ENCODE data around the gene WFDC5. TPM values are rescaled to one million over a fixed set of nuclear protein-coding genes. Genes with fewer than 3 reads are reported as not detected.

The WFDC5 gene
- total RNA-seq, 2 experiments from 2014 or later, result not detected

DNA sequence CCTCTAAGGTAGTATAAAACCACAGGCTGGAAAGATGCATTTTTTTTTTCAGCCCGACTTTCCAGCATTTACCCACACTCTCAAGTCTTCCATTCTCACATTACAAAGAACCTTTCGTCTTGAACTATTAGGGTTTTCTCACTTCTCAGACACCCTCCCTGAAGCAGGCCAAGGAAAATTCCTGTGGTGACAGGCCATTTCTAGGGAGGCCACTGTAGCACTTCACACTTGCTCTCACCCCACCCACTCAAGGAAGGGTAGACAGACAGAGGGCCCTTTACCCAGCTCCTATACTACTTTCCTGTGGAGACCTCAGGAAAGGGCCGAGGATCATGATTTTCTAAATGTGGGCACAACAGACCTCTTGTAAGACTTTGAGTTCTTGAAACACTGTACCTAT is 41.8 kb downstream of the WFDC5 start:
- no peak for TF ChIP-seq EZH2phosphoT487 (IDR thresholded peaks at IDR 0.05; ENCODE audit: borderline replicate concordance, low read depth, low read length)
- TF ChIP-seq, protein P1, sequence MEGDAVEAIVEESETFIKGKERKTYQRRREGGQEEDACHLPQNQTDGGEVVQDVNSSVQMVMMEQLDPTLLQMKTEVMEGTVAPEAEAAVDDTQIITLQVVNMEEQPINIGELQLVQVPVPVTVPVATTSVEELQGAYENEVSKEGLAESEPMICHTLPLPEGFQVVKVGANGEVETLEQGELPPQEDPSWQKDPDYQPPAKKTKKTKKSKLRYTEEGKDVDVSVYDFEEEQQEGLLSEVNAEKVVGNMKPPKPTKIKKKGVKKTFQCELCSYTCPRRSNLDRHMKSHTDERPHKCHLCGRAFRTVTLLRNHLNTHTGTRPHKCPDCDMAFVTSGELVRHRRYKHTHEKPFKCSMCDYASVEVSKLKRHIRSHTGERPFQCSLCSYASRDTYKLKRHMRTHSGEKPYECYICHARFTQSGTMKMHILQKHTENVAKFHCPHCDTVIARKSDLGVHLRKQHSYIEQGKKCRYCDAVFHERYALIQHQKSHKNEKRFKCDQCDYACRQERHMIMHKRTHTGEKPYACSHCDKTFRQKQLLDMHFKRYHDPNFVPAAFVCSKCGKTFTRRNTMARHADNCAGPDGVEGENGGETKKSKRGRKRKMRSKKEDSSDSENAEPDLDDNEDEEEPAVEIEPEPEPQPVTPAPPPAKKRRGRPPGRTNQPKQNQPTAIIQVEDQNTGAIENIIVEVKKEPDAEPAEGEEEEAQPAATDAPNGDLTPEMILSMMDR (conservative IDR thresholded peaks at IDR 0.05; ENCODE audit: low read length), result no peak
- CTCF ChIA-PET (ENCODE audit: unreplicated experiment), result no interaction called here
- intact Hi-C loops (cut with micrococcal nuclease; ENCODE audit: unreplicated experiment), result no loop called here
- BruUV-seq (replicated peaks), result no TSS peak
- Histone ChIP-seq H3K36me3 (ENCODE audit: insufficient read depth, low read length) (peaks cover 88% of the 10 kb centered on the region), H3K9me2 (ENCODE audit: insufficient read depth, low read length) (no peaks in the 10 kb centered on the region), H3K79me2 (ENCODE audit: insufficient read depth, low read depth, low read length) (no peaks in the 10 kb centered on the region), H4K20me1 (ENCODE audit: insufficient read depth, low read length) (no peaks in the 10 kb centered on the region; the same call in 1 of the 2 replicates), H3K27ac (ENCODE audit: low read depth, low read length, poor library complexity, severe bottlenecking) (no peak overlapping the region), H3K4me3 (ENCODE audit: low read depth, low read length, poor library complexity, severe bottlenecking) (no peak overlapping the region), H3K4me2 (ENCODE audit: low read length) (no peak overlapping the region), H3K9me3 (ENCODE audit: low read length) (no peaks in the 10 kb centered on the region), H3K4me1 (ENCODE audit: insufficient read depth, low read length, poor library complexity, severe bottlenecking) (no peaks in the 10 kb centered on the region), H2AFZ (ENCODE audit: low read length) (no peak overlapping the region)
- POLR2A ChIA-PET, result interaction anchor here (0.7 to 1.0 kb wide), 2 partner anchors 38 to 42 kb away, joined by 3 read pairs; partner anchors contain the start of gene WFDC5
- DNase-seq (ENCODE audit: low spot score), result no peak

DNA sequence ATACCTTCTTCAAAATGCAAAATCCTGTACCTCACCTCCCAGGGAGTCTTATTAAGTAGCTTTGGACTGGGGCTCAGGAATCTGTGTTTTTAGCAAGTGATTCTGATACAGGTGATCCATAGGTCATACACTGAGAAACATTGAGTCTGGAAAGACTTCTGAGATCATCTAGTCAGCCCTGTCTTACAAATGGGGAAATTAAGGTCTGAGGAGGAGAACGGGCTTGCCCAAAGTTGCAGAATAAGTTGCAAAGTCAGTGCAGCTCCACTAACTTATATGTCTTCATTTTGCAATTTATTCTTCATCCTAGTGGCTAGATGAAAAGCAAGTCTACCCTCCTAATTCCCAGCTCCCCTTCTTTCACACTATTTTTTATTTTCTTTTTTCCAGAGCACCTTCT is 42.9 kb downstream of the WFDC5 start:
- Histone ChIP-seq H3K9me2 (ENCODE audit: insufficient read depth, low read length) (no peaks in the 10 kb centered on the region), H3K79me2 (ENCODE audit: insufficient read depth, low read depth, low read length) (no peaks in the 10 kb centered on the region), H3K9me3 (ENCODE audit: low read length) (no peaks in the 10 kb centered on the region), H3K4me3 (ENCODE audit: low read depth, low read length, poor library complexity, severe bottlenecking) (no peak overlapping the region), H3K4me1 (ENCODE audit: insufficient read depth, low read length, poor library complexity, severe bottlenecking) (no peaks in the 10 kb centered on the region), H2AFZ (ENCODE audit: low read length) (no peak overlapping the region), H4K20me1 (ENCODE audit: insufficient read depth, low read length) (no peaks in the 10 kb centered on the region; the same call in 1 of the 2 replicates), H3K27ac (ENCODE audit: low read depth, low read length, poor library complexity, severe bottlenecking) (no peak overlapping the region), H3K36me3 (ENCODE audit: insufficient read depth, low read length) (peaks cover 88% of the 10 kb centered on the region), H3K4me2 (ENCODE audit: low read length) (no peak overlapping the region)
- intact Hi-C loops (cut with micrococcal nuclease; ENCODE audit: unreplicated experiment), result no loop called here
- no peak for DNase-seq (ENCODE audit: low spot score)
- no peak for TF ChIP-seq EZH2phosphoT487 (IDR thresholded peaks at IDR 0.05; ENCODE audit: borderline replicate concordance, low read depth, low read length)
- TF ChIP-seq, protein P1 (conservative IDR thresholded peaks at IDR 0.05; ENCODE audit: low read length), result no peak
- CTCF ChIA-PET (ENCODE audit: unreplicated experiment), result interaction anchor here (1.2 kb wide), 1 partner anchor 24 kb away, joined by 4 read pairs; no protein-coding TSS in a partner anchor
- no TSS peak for BruUV-seq (replicated peaks)
- POLR2A ChIA-PET, result interaction anchor here (0.5 to 1.5 kb wide), 4 partner anchors 16 to 168 kb away, joined by 3 to 6 read pairs (median 3); partner anchors contain the start of gene WFDC5

DNA sequence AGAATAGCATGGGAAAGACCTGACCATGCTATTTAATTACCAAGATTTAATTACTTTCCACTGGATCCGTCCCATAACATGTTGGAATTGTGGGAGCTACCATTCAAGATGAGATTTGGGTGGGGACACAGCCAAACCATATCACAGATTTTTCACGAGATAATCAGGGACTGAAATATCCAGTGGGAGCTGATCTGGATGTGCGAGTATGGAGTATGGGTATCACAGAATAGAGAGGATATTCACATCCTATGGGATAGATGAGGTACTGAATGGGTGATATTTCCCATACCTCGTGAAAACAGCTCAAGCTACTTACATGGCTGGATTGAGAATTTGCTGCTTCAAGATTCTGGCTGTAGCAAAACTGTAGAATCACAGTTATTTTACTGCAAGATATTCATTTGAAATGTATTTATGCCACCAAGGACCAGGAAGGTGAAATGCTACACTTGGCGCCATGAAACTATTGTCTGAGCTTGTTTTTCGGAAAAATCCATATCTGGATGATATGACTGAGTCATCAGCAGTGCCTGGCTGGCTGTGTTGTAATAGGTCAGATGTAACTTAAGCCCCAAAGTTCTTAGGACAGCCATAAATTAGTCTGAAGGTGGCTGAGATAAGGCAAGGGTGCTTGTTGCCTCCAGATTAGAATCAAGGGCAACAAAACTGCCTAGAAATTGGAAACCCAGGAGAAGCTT is 43.9 kb downstream of the WFDC5 start:
- TF ChIP-seq, protein P1 (conservative IDR thresholded peaks at IDR 0.05; ENCODE audit: low read length), result no peak
- TF ChIP-seq EZH2phosphoT487 (IDR thresholded peaks at IDR 0.05; ENCODE audit: borderline replicate concordance, low read depth, low read length), result no peak
- ChIA-PET POLR2A (interaction anchor here (0.7 to 1.5 kb wide), 4 partner anchors 13 to 730 kb away, joined by 3 to 5 read pairs (median 4); no protein-coding TSS in a partner anchor), CTCF (ENCODE audit: unreplicated experiment) (interaction anchor here (1.2 kb wide), 1 partner anchor 25 kb away, joined by 4 read pairs; no protein-coding TSS in a partner anchor)
- H3K4me3 ChIP-seq (ENCODE audit: low read depth, low read length, poor library complexity, severe bottlenecking), result no peak overlapping the region
- H3K9me2 ChIP-seq (ENCODE audit: insufficient read depth, low read length), result no peaks in the 10 kb centered on the region
- BruUV-seq (replicated peaks), result no TSS peak
- H2AFZ ChIP-seq (ENCODE audit: low read length), result no peak overlapping the region
- no peaks in the 10 kb centered on the region for H3K4me1 ChIP-seq (ENCODE audit: insufficient read depth, low read length, poor library complexity, severe bottlenecking)
- H4K20me1 ChIP-seq (ENCODE audit: insufficient read depth, low read length), result no peaks in the 10 kb centered on the region; the same call in 1 of the 2 replicates
- peaks cover 88% of the 10 kb centered on the region for H3K36me3 ChIP-seq (ENCODE audit: insufficient read depth, low read length)
- no peak overlapping the region for H3K27ac ChIP-seq (ENCODE audit: low read depth, low read length, poor library complexity, severe bottlenecking)
- DNase-seq (ENCODE audit: low spot score), result no peak
- no peaks in the 10 kb centered on the region for H3K9me3 ChIP-seq (ENCODE audit: low read length)
- no peak overlapping the region for H3K4me2 ChIP-seq (ENCODE audit: low read length)
- intact Hi-C loops (cut with micrococcal nuclease; ENCODE audit: unreplicated experiment), result no loop called here
- H3K79me2 ChIP-seq (ENCODE audit: insufficient read depth, low read depth, low read length), result peaks cover 10% of the 10 kb centered on the region; the same call in 1 of the 2 replicates
